ENCODE data around the gene KIAA0753. TPM values are rescaled to one million over a fixed set of nuclear protein-coding genes. Genes with fewer than 3 reads are reported as not detected.

The KIAA0753 gene
- total RNA-seq, 4 donors from 2014 or later: 10.6 to 17.5 (median 11.1) TPM

DNA sequence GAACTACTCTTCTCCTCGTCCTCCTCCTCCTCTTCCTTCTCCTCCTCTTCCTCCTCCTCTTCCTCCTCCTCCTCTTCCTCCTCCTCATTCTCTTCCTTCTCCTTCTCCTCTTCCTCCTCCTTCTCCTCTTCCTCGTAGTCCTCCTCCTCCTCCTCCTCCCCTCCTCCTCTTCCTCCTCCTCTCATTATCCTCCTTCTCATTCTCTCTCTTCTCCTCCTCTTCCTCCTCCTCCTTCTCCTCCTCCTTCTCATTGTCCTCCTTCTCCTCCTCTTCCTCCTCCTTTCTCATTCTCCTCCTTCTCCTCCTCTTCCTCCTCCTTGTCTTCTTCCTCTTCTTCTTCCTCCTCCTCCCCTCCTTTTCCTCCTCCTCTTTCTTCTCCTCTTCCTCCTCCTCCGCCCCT lies 80.0 kb downstream of the KIAA0753 start:
- TF ChIP-seq CTCF (IDR thresholded peaks at IDR 0.05; ENCODE audit: low read depth): no peak

DNA sequence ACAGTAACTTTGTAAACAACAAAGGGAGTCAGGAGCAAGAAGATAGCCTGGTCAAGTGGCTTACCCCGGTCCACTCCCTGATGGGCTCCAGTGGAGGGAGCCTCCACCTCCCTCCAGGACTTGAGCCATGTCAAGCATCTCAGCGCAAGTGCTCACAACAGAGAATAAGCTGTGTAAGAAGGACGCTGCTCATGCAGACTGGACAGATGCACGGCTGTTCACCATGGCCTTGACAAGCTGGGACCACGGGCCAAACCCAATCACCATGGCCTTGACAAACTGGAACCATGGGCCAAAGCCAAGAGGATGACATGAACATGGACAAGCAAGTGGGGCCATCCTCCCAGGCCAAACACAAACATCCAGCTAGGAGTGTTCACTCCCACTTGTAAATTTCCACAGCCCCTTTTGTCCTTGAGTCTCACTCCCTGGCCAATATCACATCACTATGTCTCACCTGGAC lies 80.7 kb downstream of the KIAA0753 start:
- no peak for TF ChIP-seq CTCF (IDR thresholded peaks at IDR 0.05; ENCODE audit: low read depth)

GRCh38 chr17:6558932-6559752 lies 81.4 kb downstream of the KIAA0753 start:
- TF ChIP-seq CTCF (IDR thresholded peaks at IDR 0.05; ENCODE audit: low read depth): no peak

GRCh38 chr17:6558276-6558675 lies 82.2 kb downstream of the KIAA0753 start:
- TF ChIP-seq CTCF (IDR thresholded peaks at IDR 0.05; ENCODE audit: low read depth): no peak

GRCh38 chr17:6557040-6557438 lies 83.5 kb downstream of the KIAA0753 start:
- no peak for TF ChIP-seq CTCF (IDR thresholded peaks at IDR 0.05; ENCODE audit: low read depth)

DNA sequence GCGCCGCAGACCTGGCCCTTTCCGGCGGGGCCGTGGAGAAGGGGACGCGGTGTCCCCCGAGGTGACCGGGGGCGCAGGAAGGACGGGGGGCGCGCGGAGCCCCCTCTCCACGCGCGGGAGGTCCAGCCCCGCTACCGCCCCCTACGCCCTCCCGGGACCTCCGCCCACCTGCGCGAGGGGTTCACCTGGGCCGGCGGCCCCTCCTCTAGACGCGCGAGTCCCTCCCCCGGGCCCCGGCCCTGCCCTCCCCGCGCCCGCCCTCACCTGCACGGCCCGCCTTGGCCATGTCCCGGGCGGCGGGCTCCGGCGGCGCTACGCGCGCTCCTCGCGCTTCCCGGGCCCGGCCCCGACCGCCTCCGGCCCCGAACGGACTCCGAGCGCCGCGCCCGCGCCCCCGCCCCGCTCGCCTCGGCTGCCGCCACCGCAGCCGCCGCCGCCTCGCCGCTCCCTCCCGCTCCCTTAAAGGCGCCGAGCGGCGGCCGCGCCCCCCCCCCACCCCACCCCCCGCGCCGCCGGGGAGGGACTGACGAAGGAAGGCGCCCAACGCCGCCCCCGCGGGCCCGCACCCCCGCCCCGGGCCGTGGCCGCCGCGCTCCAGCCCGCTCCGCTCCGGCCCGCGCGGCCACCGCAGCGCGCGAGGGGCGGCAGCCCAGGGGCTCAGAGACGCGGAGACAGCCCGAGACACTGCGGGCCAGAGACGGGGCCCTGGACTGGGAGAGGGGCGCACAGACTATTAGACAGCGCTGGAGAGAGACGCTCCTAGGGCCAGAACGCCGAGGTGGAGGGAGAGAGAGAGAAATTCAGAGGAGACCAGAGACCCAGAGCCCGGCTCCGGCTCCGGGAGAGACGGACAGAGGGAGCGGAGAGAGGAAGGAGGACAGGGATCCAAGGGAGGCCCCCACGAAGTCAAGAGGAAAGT lies 84.1 kb downstream of the KIAA0753 start, which contains the start of gene PITPNM3:
Gene PITPNM3, minus strand, starts transcription at position 435 of the 919 bp plus-strand sequence. Its CDS starts 149 bp downstream, at position 286.
- TF ChIP-seq CTCF (IDR thresholded peaks at IDR 0.05; ENCODE audit: low read depth): no peak

Data from subcutaneous adipose tissue (tissue), 4 donors.